Upper lobe of left lung (tissue), 6 donors: Measurements from ENCODE around the gene CANT1. TPM values are rescaled to one million over a fixed set of nuclear protein-coding genes. Genes with fewer than 3 reads are reported as not detected.
A peak's percentile ranks its signal among the peaks of the same experiment; 100 is the strongest.

Source experiments
- ATAC-seq, 2 donors: fragments of 200-7000 bp; cut with Tn5 transposase; one replicate each; pipeline ENCODE4 v1.9.1; 2022; ENCODE audit warnings: mild to moderate bottlenecking in 2 of 2, moderate library complexity in 2 of 2; ENCODE audit not compliant: low FRiP score in 2 of 2
- DNase-seq, 2 donors: peaks; one replicate each; pipeline ENCODE4 v3.0.0-alpha.2; 2019 to 2020
- H3K27ac ChIP-seq, 4 donors: fragments of 200-600 bp; sonication (generic); one replicate each; pipeline ENCODE4 v1.5.1; 2016 to 2019
- H3K27me3 ChIP-seq, 4 donors: fragments of 200-600 bp; sonication (generic); one replicate each; pipeline ENCODE4 v1.5.1; 2017 to 2019
- H3K36me3 ChIP-seq, 4 donors: fragments of 200-600 bp; sonication (generic); one replicate each; pipeline ENCODE4 v1.5.1; 2016 to 2019
- H3K4me1 ChIP-seq, 4 donors: fragments of 200-600 bp; sonication (generic); one replicate each; pipeline ENCODE4 v1.5.1; 2018 to 2019
- H3K4me3 ChIP-seq, 4 donors: fragments of 200-600 bp; sonication (generic); one replicate each; pipeline ENCODE4 v1.5.1; 2017 to 2019; ENCODE audit warnings: mild to moderate bottlenecking in 2 of 4, moderate library complexity in 1 of 4
- H3K9me3 ChIP-seq, 4 donors: fragments of 200-600 bp; sonication (generic); one replicate each; pipeline ENCODE4 v1.5.1; 2018 to 2019
- EP300 ChIP-seq, 4 donors: sonication (generic); formaldehyde crosslinking; IDR thresholded peaks; one replicate each; pipeline ENCODE4 v1.5.1; 2017; ENCODE audit warnings: antibody characterized with exemption in 4 of 4, control low read depth in 2 of 4
- POLR2A ChIP-seq, 4 donors: fragments of 450-650 bp; IDR thresholded peaks; one replicate each; pipeline ENCODE4 v1.5.1; 2016 to 2017; ENCODE audit warnings: antibody characterized with exemption in 4 of 4, mild to moderate bottlenecking in 2 of 4
- POLR2AphosphoS5 ChIP-seq, 2 donors: sonication (generic); formaldehyde crosslinking; IDR thresholded peaks; one replicate each; pipeline ENCODE4 v1.5.1; 2017; ENCODE audit warnings: antibody characterized with exemption in 2 of 2
- WGBS, 2 donors: methylation state at CpG; one replicate each; pipeline ENCODE4 v1.1.5; 2017 to 2018; 5-methylcytosine and 5-hydroxymethylcytosine counted together
- total RNA-seq, 6 donors: library from RNA; depleted of rRNA in 4 of 6; stranded (reverse); fragments of >200 nt in 4 of 6; gene quantifications; one replicate each; pipeline versions ENCODE4 v1.1.0 to v1.2.1, GENCODE V29; 2016 to 2021
- TF ChIP-seq, protein P1 (sequence below), 6 experiments: fragments of 450-650 bp in 4 of 6; fragments of 200-600 bp in 2 of 6; sonication (generic) in 2 of 6; IDR thresholded peaks; one replicate each; pipeline ENCODE4 v1.5.1; 2016 to 2019; ENCODE audit warnings: antibody characterized with exemption in 6 of 6
- donor health status: DM: no; HTN: no; CAD: no; lungs with moderate emphysema.
- donor health status: DM: no; HTN: yes; CAD: no; lungs with severe emphysema.

The CANT1 gene
- total RNA-seq, 6 donors from 2014 or later: 19.5 to 77.8 (median 38.6) TPM

DNA sequence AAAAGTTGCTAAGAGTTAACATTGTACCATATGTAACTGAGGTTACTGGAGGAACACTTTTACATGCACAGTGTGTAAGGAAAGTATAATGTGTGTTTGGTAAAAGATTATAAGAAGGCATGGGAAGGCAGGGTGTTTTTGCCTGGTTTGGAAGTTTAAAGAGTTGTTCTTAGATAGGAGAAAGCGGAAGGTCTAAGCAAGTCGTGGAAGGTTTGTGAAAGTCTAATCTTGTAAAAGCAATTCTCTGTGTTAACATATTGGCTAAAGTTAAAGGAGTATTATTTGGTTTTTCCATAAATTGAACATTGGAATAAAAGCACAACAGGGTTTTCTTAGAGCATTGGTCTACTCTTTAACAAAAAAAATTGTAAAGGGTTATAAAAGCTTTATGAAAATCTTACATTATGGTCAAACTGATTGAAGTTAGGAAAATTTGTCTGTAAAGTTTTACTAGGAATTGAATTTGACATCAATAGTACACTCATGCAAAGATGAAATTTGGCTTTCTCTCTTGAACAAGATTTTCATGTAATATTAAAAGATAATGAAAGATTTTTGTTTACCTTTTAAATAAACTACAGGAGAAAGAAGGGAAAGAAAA lies 4.7 kb upstream of the CANT1 start:
- ATAC-seq: no peak
- Histone ChIP-seq H3K4me1 (peaks cover 8 to 13% (median 11%) of the 10 kb centered on the region in 4 donors), H3K9me3 (no peaks in the 10 kb centered on the region), H3K4me3 (no peak overlapping the region), H3K27ac (no peak overlapping the region), H3K27me3 (no peaks in the 10 kb centered on the region), H3K36me3 (no peaks in the 10 kb centered on the region)
- TF ChIP-seq POLR2A (IDR thresholded peaks at IDR 0.05): no peak
- TF ChIP-seq, protein P1, sequence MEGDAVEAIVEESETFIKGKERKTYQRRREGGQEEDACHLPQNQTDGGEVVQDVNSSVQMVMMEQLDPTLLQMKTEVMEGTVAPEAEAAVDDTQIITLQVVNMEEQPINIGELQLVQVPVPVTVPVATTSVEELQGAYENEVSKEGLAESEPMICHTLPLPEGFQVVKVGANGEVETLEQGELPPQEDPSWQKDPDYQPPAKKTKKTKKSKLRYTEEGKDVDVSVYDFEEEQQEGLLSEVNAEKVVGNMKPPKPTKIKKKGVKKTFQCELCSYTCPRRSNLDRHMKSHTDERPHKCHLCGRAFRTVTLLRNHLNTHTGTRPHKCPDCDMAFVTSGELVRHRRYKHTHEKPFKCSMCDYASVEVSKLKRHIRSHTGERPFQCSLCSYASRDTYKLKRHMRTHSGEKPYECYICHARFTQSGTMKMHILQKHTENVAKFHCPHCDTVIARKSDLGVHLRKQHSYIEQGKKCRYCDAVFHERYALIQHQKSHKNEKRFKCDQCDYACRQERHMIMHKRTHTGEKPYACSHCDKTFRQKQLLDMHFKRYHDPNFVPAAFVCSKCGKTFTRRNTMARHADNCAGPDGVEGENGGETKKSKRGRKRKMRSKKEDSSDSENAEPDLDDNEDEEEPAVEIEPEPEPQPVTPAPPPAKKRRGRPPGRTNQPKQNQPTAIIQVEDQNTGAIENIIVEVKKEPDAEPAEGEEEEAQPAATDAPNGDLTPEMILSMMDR (IDR thresholded peaks at IDR 0.05): no peak
- WGBS, 2 donors: 86 to 88% methylated on average over 2 of the region's 2 CpGs
- no peak for DNase-seq

DNA sequence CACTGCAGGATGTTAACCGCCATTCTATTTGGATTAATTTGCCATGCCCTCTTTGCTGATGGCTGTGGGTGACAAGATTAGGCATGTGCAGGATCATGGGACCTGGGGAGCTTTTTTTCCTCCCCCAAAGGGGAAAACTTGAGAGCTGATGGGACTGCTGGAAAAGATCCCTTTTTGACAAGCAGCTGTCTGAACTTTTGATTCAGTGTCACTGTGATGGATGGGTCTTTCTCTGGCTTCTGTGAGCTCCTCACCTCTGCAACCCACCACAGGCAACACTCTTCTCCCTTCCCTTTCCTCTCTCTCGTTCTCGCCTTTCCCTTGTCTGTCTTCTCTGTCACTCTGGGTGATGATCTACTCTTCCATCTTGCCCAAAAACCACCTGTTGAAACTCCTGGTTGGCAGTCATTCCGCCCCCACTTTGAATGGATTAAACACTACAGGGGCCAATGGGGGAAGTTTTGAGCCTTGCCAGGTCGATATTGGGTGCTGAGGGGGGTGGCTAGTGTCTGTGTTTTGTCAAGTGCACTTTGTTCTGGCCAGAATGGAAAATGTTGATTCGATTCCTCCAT lies 3.1 kb upstream of the CANT1 start:
- no peak for TF ChIP-seq POLR2AphosphoS5 (IDR thresholded peaks at IDR 0.05)
- TF ChIP-seq EP300 (IDR thresholded peaks at IDR 0.05): no peak
- TF ChIP-seq POLR2A (IDR thresholded peaks at IDR 0.05): no peak
- TF ChIP-seq, protein P1 (IDR thresholded peaks at IDR 0.05): no peak
- Histone ChIP-seq H3K27ac (no peak overlapping the region), H3K4me1 (peaks cover 18 to 22% (median 20%) of the 10 kb centered on the region in 4 donors), H3K9me3 (no peaks in the 10 kb centered on the region), H3K27me3 (no peaks in the 10 kb centered on the region), H3K4me3 (no peak overlapping the region), H3K36me3 (peaks cover 0 to 2% (median 0%) of the 10 kb centered on the region in 4 donors)
- WGBS, 2 donors: 72 to 78% methylated on average over 6 of the region's 6 CpGs
- ATAC-seq: no peak
- no peak for DNase-seq

DNA sequence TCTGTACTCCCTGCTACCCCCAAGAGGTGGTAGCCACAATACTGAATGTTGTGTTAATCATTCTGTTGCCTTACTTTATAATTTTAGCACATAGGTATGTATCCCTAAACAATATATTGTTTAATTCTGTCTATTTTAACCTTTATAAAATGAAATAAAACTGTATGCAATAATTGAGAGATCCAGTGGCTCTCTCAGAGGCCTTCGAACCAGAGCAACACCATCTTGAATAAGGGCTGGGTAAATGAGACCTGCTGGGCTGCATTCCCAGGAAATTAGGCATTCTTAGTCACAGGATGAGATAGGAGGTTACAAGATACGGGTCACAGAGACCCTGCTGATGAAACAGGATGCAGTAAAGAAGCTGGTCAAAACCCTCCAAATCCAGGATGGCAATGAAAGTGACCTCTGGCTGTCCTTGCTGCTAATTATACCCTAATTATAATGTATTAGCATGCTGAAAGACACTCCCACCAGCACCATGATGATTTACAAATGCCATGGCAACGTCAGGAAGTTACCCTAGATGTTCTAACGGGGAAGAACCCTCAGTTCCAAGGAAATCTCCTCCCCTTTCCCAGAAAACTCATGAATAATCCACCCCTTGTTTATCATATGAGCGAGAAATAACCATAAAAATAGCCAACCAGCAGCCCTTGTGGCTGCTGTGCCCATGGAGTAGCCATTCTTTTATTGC lies 2.0 kb upstream of the CANT1 start:
- Histone ChIP-seq H3K9me3 (no peaks in the 10 kb centered on the region), H3K4me1 (peaks cover 28 to 32% (median 29%) of the 10 kb centered on the region in 4 donors), H3K27ac (no peak overlapping the region), H3K4me3 (no peak overlapping the region), H3K27me3 (no peaks in the 10 kb centered on the region), H3K36me3 (peaks cover 0 to 4% (median 0%) of the 10 kb centered on the region in 4 donors)
- TF ChIP-seq POLR2A (IDR thresholded peaks at IDR 0.05) (no peak), EP300 (IDR thresholded peaks at IDR 0.05) (peak in 1 of 4 donors; percentile 23)
- WGBS, 2 donors: 74 to 80% methylated on average over 5 of the region's 5 CpGs
- ATAC-seq: no peak
- no peak for DNase-seq

DNA sequence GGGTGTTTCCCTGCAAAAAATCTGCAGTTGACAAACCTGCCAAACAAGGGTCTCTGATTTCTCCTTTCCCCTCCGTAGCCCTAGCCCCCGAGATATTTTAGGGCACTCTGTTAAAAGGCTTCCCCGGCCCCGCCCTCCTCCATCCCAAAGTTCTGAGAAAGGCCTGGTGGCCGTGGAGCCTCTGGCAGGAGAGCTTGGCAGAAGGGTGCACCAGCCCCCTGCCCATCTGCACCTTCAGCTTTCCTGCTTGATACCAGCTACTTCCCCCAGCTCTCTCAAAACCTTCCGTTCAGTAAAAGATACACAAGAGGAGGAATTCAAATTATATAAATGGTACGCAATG lies 711 bp upstream of the CANT1 start:
- TF ChIP-seq POLR2AphosphoS5 (IDR thresholded peaks at IDR 0.05): no peak
- no peak for TF ChIP-seq EP300 (IDR thresholded peaks at IDR 0.05)
- TF ChIP-seq POLR2A (IDR thresholded peaks at IDR 0.05): no peak
- TF ChIP-seq, protein P1 (IDR thresholded peaks at IDR 0.05): no peak
- no peaks in the 10 kb centered on the region for H3K9me3 ChIP-seq
- H3K36me3 ChIP-seq: peaks cover 0 to 4% (median 0%) of the 10 kb centered on the region in 4 donors
- peak overlapping the region; percentile 88 to 96 (median 90) for H3K27ac ChIP-seq
- no peak for ATAC-seq
- 68 to 72% methylated on average over 7 of the region's 7 CpGs for WGBS, 2 donors
- H3K4me3 ChIP-seq: peak overlapping the region in 3 of 4 donors; percentile 61 to 97 (median 89)
- H3K4me1 ChIP-seq: peaks cover 40 to 45% (median 42%) of the 10 kb centered on the region in 4 donors
- no peak for DNase-seq
- no peaks in the 10 kb centered on the region for H3K27me3 ChIP-seq

DNA sequence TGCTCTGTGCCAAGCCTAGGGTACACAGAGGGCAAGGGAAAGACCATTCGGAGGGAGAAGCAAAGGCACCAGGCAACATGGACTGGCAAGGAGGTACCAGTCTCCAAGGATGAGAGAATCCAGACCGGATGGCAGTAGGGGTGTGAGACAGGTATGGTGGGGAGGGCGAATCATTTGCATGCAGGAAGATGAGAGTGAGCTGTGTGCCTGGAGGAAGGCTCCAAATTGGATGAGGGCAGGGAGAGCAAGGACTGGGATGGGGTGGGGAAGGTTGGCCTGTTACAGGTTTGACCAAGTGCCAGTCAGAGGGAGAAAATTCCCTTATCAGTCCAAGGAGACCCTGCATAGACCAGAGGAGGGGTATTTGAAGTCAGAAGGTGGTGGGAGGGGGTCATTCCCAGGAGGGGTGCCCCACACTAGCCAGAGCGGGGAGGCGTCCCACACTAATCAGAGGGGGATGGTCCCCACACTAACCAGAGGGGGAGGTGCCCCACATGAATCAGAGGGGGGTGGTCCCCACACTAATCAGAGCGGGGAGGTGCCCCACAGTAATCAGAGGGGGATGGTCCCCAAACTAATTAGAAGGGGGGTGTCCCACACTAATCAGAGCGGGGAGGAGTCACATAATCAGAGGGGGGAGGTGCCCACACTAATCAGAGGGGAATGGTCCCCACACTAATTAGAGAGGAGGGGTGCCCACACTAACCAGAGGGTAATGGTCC lies 737 bp downstream of the CANT1 start:
- DNase-seq: no peak
- H3K4me1 ChIP-seq: peaks cover 43 to 48% (median 45%) of the 10 kb centered on the region in 4 donors

More for the DNA sequence above, 737 bp downstream of the CANT1 start:
- H3K27me3 ChIP-seq: no peaks in the 10 kb centered on the region
- 26 to 33% methylated on average over 7 of the region's 7 CpGs for WGBS, 2 donors
- peak in 1 of 2 donors; percentile 2 for ATAC-seq
- H3K27ac ChIP-seq: peak overlapping the region; percentile 88 to 96 (median 90)
- peaks cover 0 to 4% (median 0%) of the 10 kb centered on the region in 4 donors for H3K36me3 ChIP-seq
- H3K9me3 ChIP-seq: no peaks in the 10 kb centered on the region
- H3K4me3 ChIP-seq: peak overlapping the region; percentile 61 to 97 (median 80)
- TF ChIP-seq POLR2A (IDR thresholded peaks at IDR 0.05) (no peak), EP300 (IDR thresholded peaks at IDR 0.05) (no peak), POLR2AphosphoS5 (IDR thresholded peaks at IDR 0.05) (no peak)
- TF ChIP-seq, protein P1 (IDR thresholded peaks at IDR 0.05): no peak
